ENCODE measurements around the gene ETFDH.

The ETFDH gene

DNA sequence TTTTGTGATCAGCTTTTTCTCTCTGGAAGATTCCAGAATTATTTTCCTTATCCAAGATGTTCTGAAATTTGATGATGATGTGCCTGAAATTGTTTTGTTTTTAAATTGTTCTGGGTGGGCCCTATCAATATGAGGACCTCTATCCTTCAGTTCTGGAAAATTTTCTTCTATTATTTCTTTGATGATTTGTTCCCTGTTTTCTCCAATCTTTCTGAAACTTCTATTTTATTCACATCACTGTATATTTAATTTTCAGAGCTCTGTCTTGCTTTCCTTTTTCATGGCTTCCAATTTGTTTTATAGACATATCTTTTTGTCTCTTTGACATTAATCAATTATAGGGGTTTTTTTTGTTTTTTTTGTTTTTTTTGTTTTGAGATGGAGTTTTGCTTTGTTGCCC is 84.5 kb downstream of the ETFDH start:
- no peak for DNase-seq

GRCh38 chr4:158758142-158758541 is 86.0 kb downstream of the ETFDH start:
- no peak for DNase-seq

- no peak for DNase-seq
Measured at GRCh38 chr4:158758703-158759102, 86.6 kb downstream of the ETFDH start.

Measured in KG1 (cell line).